Fibroblast of lung (primary cell): ENCODE results near the gene NAA38.

Experiments
- EZH2 ChIP-seq: IDR thresholded peaks from 2 replicates; pipeline ENCODE4 v1.5.1; 2012; ENCODE audit warnings: low read length, control low read depth, mild to moderate bottlenecking; ENCODE audit errors: missing control alignments
- TF ChIP-seq, protein P1 (sequence below), 2 donors: IDR thresholded peaks in 1 of 2; conservative IDR thresholded peaks in 1 of 2; 1 replicate in 1 of 2; 2 replicates in 1 of 2; pipeline ENCODE4 v1.5.1; 2011 to 2012; ENCODE audit warnings: low read length in 2 of 2, control low read depth in 1 of 2, inconsistent platforms in 1 of 2, low read depth in 1 of 2, mild to moderate bottlenecking in 1 of 2

DNA sequence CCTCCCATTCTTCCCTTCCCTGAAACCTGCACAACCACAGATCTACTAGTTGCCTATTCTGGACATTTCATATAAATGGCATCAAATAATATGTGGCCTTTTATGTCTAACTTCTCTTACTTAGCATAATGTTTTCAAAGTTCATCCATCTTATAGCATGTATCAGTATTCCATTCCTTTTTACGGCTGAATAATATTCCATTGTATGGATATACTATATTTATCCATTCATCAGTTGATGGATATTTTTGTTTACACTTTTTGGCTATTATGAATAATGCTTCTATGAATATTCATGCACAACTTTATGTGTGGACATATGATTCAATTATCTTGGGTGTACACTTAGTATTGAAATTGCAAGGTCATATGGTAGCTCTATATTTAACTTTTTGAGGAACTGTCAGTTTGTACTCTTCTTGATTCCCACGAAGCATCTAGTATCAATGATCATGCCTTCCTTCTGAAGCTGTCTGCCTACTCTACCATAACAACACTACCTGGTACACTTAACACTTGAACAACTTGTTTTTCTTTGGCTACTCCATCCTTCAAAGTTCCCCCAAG lies 18.5 kb upstream of the NAA38 start:
- TF ChIP-seq, protein P1, sequence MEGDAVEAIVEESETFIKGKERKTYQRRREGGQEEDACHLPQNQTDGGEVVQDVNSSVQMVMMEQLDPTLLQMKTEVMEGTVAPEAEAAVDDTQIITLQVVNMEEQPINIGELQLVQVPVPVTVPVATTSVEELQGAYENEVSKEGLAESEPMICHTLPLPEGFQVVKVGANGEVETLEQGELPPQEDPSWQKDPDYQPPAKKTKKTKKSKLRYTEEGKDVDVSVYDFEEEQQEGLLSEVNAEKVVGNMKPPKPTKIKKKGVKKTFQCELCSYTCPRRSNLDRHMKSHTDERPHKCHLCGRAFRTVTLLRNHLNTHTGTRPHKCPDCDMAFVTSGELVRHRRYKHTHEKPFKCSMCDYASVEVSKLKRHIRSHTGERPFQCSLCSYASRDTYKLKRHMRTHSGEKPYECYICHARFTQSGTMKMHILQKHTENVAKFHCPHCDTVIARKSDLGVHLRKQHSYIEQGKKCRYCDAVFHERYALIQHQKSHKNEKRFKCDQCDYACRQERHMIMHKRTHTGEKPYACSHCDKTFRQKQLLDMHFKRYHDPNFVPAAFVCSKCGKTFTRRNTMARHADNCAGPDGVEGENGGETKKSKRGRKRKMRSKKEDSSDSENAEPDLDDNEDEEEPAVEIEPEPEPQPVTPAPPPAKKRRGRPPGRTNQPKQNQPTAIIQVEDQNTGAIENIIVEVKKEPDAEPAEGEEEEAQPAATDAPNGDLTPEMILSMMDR (conservative IDR thresholded peaks at IDR 0.05 in 1 of 2, IDR thresholded peaks at IDR 0.05 in 1 of 2; ENCODE audit: low read depth in 1 of 2, low read length in 2 of 2), result no peak
- no peak for TF ChIP-seq EZH2
